Skeletal muscle tissue (tissue), 4 donors: ENCODE data around the gene TPPP2. TPM values are rescaled to one million over a fixed set of nuclear protein-coding genes. Genes with fewer than 3 reads are reported as not detected.
"Not testable (repeated sequence)": the region's sequence is repeated elsewhere in the genome, so short reads cannot be mapped to it uniquely, and the experiment has no call there.

ENCODE experiments used
- H3K27ac ChIP-seq: one replicate; pipeline ENCODE4 v1.7.0; 2013; ENCODE audit warnings: mild to moderate bottlenecking, low read depth, low read length, inconsistent platforms
- H3K27me3 ChIP-seq, 3 donors: one replicate each; pipeline ENCODE4 v1.7.0; 2013; ENCODE audit warnings: low read length in 3 of 3; ENCODE audit not compliant: control insufficient read depth in 3 of 3, insufficient read depth in 3 of 3
- H3K36me3 ChIP-seq, 3 donors: one replicate each; pipeline ENCODE4 v1.7.0; 2013; ENCODE audit warnings: low read length in 3 of 3; ENCODE audit not compliant: control insufficient read depth in 3 of 3, insufficient read depth in 3 of 3
- H3K4me1 ChIP-seq, 3 donors: one replicate each; pipeline ENCODE4 v1.7.0; 2013; ENCODE audit warnings: low read length in 3 of 3, mild to moderate bottlenecking in 3 of 3; ENCODE audit not compliant: control insufficient read depth in 3 of 3, insufficient read depth in 3 of 3
- H3K4me3 ChIP-seq, 3 donors: one replicate each; pipeline ENCODE4 v1.7.0; 2013; ENCODE audit warnings: low read length in 3 of 3
- H3K9ac ChIP-seq, 3 donors: one replicate each; pipeline ENCODE4 v1.7.0; 2013; ENCODE audit warnings: low read length in 3 of 3, mild to moderate bottlenecking in 3 of 3, moderate library complexity in 2 of 3, low read depth in 1 of 3
- H3K9me3 ChIP-seq, 3 donors: one replicate each; pipeline ENCODE4 v1.7.0; 2013; ENCODE audit warnings: low read length in 3 of 3; ENCODE audit not compliant: control insufficient read depth in 3 of 3
- total RNA-seq: library from RNA; depleted of rRNA; stranded (reverse); fragments of >200 nt; gene quantifications from one replicate; pipeline ENCODE4 v1.2.3, GENCODE V29; 2014
- donor health status: Osteomylitis.

TPPP2 gene
- not detected for total RNA-seq

- Histone ChIP-seq H3K9me3 (no peaks in the 10 kb centered on the region), H3K27ac (no peak within 1 kb of the TSS), H3K4me1 (peaks cover 25 to 51% (median 48%) of the 10 kb centered on the region in 3 donors), H3K36me3 (no peaks in the 10 kb centered on the region), H3K9ac (no peak within 1 kb of the TSS), H3K27me3 (no peaks in the 10 kb centered on the region), H3K4me3 (no peak within 1 kb of the TSS)
These were observed at the start of gene TPPP2 for GRCh38 chr14:21029917-21030316. TSS of gene TPPP2 (plus strand) at chr14:21030217. CDS start at chr14:21030582, 365 bp downstream.

GRCh38 chr14:20980906-20981305 is 49.1 kb upstream of the TPPP2 start:
- peaks cover 0 to 9% (median 7%) of the 10 kb centered on the region in 3 donors for H3K27me3 ChIP-seq
- H3K36me3 ChIP-seq: no peaks in the 10 kb centered on the region
- no peaks in the 10 kb centered on the region for H3K9me3 ChIP-seq
- no peaks in the 10 kb centered on the region for H3K4me1 ChIP-seq
- no peak overlapping the region for H3K27ac ChIP-seq
- no peak overlapping the region for H3K4me3 ChIP-seq
- H3K9ac ChIP-seq: no peak overlapping the region

- Histone ChIP-seq H3K27ac (no peak overlapping the region), H3K9ac (no peak overlapping the region), H3K4me3 (no peak overlapping the region), H3K36me3 (no peaks in the 10 kb centered on the region), H3K27me3 (peaks cover 0 to 9% (median 3%) of the 10 kb centered on the region in 3 donors), H3K4me1 (no peaks in the 10 kb centered on the region), H3K9me3 (no peaks in the 10 kb centered on the region)
These were observed 47.2 kb upstream of the TPPP2 start for GRCh38 chr14:20982646-20983369.

GRCh38 chr14:20985650-20986049 is 44.4 kb upstream of the TPPP2 start:
- H3K4me1 ChIP-seq: peaks cover 6 to 15% (median 7%) of the 10 kb centered on the region in 3 donors
- not testable (repeated sequence) for H3K9me3 ChIP-seq, H3K4me3 ChIP-seq, H3K27me3 ChIP-seq, H3K9ac ChIP-seq, H3K27ac ChIP-seq, H3K36me3 ChIP-seq

- Histone ChIP-seq H3K4me1 (peaks cover 12 to 24% (median 15%) of the 10 kb centered on the region in 3 donors), H3K27ac (no peak overlapping the region), H3K9me3 (no peaks in the 10 kb centered on the region), H3K4me3 (no peak overlapping the region), H3K9ac (no peak overlapping the region), H3K27me3 (peaks cover 0 to 5% (median 0%) of the 10 kb centered on the region in 3 donors), H3K36me3 (peaks cover under 1 to 3% (median 3%) of the 10 kb centered on the region in 3 donors)
These were observed 43.2 kb upstream of the TPPP2 start for GRCh38 chr14:20986811-20987210.

- Histone ChIP-seq H3K27me3 (no peaks in the 10 kb centered on the region), H3K9me3 (no peaks in the 10 kb centered on the region), H3K27ac (peak overlapping the region; percentile 60), H3K4me1 (peaks cover 12 to 30% (median 18%) of the 10 kb centered on the region in 3 donors), H3K36me3 (peaks cover 17 to 18% (median 18%) of the 10 kb centered on the region in 3 donors), H3K4me3 (peak overlapping the region; percentile 75 to 99 (median 88)), H3K9ac (peak overlapping the region; percentile 59 to 69 (median 66))
These were observed 41.1 kb upstream of the TPPP2 start for GRCh38 chr14:20988717-20989470.

GRCh38 chr14:20989471-20989786 is 40.6 kb upstream of the TPPP2 start:
- H3K27ac ChIP-seq: peak overlapping the region; percentile 60
- H3K27me3 ChIP-seq: no peaks in the 10 kb centered on the region
- peak overlapping the region; percentile 88 to 100 (median 99) for H3K4me3 ChIP-seq
- H3K9me3 ChIP-seq: no peaks in the 10 kb centered on the region
- peak overlapping the region; percentile 59 to 69 (median 66) for H3K9ac ChIP-seq
- peaks cover 12 to 30% (median 18%) of the 10 kb centered on the region in 3 donors for H3K4me1 ChIP-seq
- H3K36me3 ChIP-seq: peaks cover 22 to 23% (median 23%) of the 10 kb centered on the region in 3 donors

GRCh38 chr14:20989787-20990600 is 40.0 kb upstream of the TPPP2 start, which contains the start of gene METTL17:
TSS of gene METTL17 (plus strand) at chr14:20989980. CDS start at chr14:20990003, 23 bp downstream.
- H3K36me3 ChIP-seq: peaks cover 28 to 29% (median 29%) of the 10 kb centered on the region in 3 donors
- H3K4me3 ChIP-seq: peak within 1 kb of the TSS; percentile 88 to 100 (median 99)
- peaks cover 12 to 30% (median 18%) of the 10 kb centered on the region in 3 donors for H3K4me1 ChIP-seq
- no peaks in the 10 kb centered on the region for H3K27me3 ChIP-seq
- peak within 1 kb of the TSS; percentile 60 for H3K27ac ChIP-seq
- peak within 1 kb of the TSS; percentile 85 to 97 (median 93) for H3K9ac ChIP-seq
- H3K9me3 ChIP-seq: no peaks in the 10 kb centered on the region

GRCh38 chr14:20996521-20996920 is 33.5 kb upstream of the TPPP2 start:
- Histone ChIP-seq H3K27ac (no peak overlapping the region), H3K4me3 (no peak overlapping the region), H3K4me1 (peaks cover 0 to 8% (median 4%) of the 10 kb centered on the region in 3 donors), H3K9ac (no peak overlapping the region), H3K27me3 (no peaks in the 10 kb centered on the region), H3K9me3 (no peaks in the 10 kb centered on the region), H3K36me3 (peaks cover 42 to 55% (median 53%) of the 10 kb centered on the region in 3 donors)
